SHP77 treated with DMSO at 0.1 percent for 48 hours (cell line): Measurements from ENCODE around the gene NAV2.

Source experiments
- DNase-seq: peaks from one replicate; lab custom pipeline; 2025; lab: John Stamatoyannopoulos, UW

Gene NAV2

GRCh38 chr11:20159466-20160381 is 447.1 kb downstream of the NAV2 start:
- DNase-seq: no peak

GRCh38 chr11:20160425-20161229 is 448.0 kb downstream of the NAV2 start, which contains the start of gene DBX1:
Gene DBX1, minus strand, starts transcription at chr11:20160475. Its CDS starts 151 bp downstream, at chr11:20160324.
- no peak for DNase-seq

- DNase-seq: no peak
These were observed 448.7 kb downstream of the NAV2 start for GRCh38 chr11:20161230-20161918.

GRCh38 chr11:20161923-20162744 is 449.5 kb downstream of the NAV2 start:
- DNase-seq: no peak

- no peak for DNase-seq
These were observed 450.5 kb downstream of the NAV2 start for GRCh38 chr11:20162824-20163782.

GRCh38 chr11:20163783-20164481 is 451.3 kb downstream of the NAV2 start:
- DNase-seq: no peak
